Psoas muscle (tissue), 8 donors: Measurements from ENCODE around the gene AKAP6. TPM values are rescaled to one million over a fixed set of nuclear protein-coding genes. Genes with fewer than 3 reads are reported as not detected.

ENCODE experiments used
- ATAC-seq, 4 donors: fragments of 200-7000 bp; cut with Tn5 transposase; one replicate each; pipeline ENCODE4 v1.9.1; 2020; ENCODE audit warnings: moderate library complexity in 3 of 4, mild to moderate bottlenecking in 2 of 4
- DNase-seq, 2 donors: peaks; one replicate each; pipeline ENCODE4 v3.0.0-alpha.2; 2020
- H3K27ac ChIP-seq: fragments of 200-600 bp; one replicate; pipeline ENCODE4 v1.8.0; 2022
- H3K27me3 ChIP-seq, 3 donors: fragments of 200-600 bp in 1 of 3; one replicate each; pipeline versions ENCODE4 v1.6.1 to v1.8.0; 2013 to 2022; ENCODE audit warnings: low read length in 2 of 3, mild to moderate bottlenecking in 2 of 3, moderate library complexity in 1 of 3; ENCODE audit not compliant: insufficient read depth in 3 of 3
- H3K36me3 ChIP-seq, 2 donors: fragments of 200-600 bp in 1 of 2; one replicate each; pipeline versions ENCODE4 v1.6.1 to v1.8.0; 2013 to 2022; ENCODE audit warnings: low read depth in 1 of 2, mild to moderate bottlenecking in 1 of 2, moderate library complexity in 1 of 2; ENCODE audit not compliant: insufficient read depth in 1 of 2
- H3K4me1 ChIP-seq: fragments of 200-600 bp; one replicate; pipeline ENCODE4 v1.8.0; 2022
- H3K4me3 ChIP-seq: fragments of 200-600 bp; one replicate; pipeline ENCODE4 v1.8.0; 2022; ENCODE audit warnings: mild to moderate bottlenecking
- H3K9me3 ChIP-seq: fragments of 200-600 bp; one replicate; pipeline ENCODE4 v1.8.0; 2022
- CTCF ChIP-seq: fragments of 200-600 bp; IDR thresholded peaks from one replicate; pipeline ENCODE4 v1.8.0; 2022; ENCODE audit warnings: antibody characterized with exemption
- WGBS, 3 donors: extraction: QIAGEN DNeasy Blood & Tissue Kit; methylation state at CpG; one replicate each; pipeline versions ENCODE4 v1.1.6 to v1.1.7; 2013; 5-methylcytosine and 5-hydroxymethylcytosine counted together
- intact Hi-C, 2 donors: fragments of 100-400 bp; cut with DNase I; formaldehyde crosslinking; loops; one replicate each; pipeline versions ENCODE4 v1.11.0 to v1.14.2; 2022
- polyA plus RNA-seq, 3 donors: library from polyadenylated mRNA; stranded (reverse); fragments of 200-250 nt; gene quantifications; one replicate each; pipeline ENCODE4 v1.2.3, GENCODE V29; 2013
- total RNA-seq, 4 donors: library from RNA; stranded (reverse); fragmentation: NEBNext Ultra II Directional in 2 of 4; extraction: Animal tissue kit (Norgen Biotek cat#: 25700) in 2 of 4; gene quantifications; one replicate each; pipeline versions ENCODE4 v1.2.1 to v1.2.4, GENCODE V29; 2021 to 2023
- donor health status: healthy with polysubstance abuse.
- donor health status: DM: no; HTN: no; CAD: no; lungs with moderate emphysema.
- donor health status: Bipolar disorder and iron deficiency.
- donor health status: healthy.
- donor health status: DM: yes; HTN: yes; CAD: no.
- donor health status: DM: no; HTN: no; CAD: no.
- donor health status: DM: no; HTN: no; CAD: no.
- donor health status: DM: yes; HTN: yes; CAD: no.

Gene AKAP6
- total and polyA plus RNA-seq, 7 donors, result 9.1 to 173 (median 113) TPM

- no peak for ATAC-seq
These were observed 399.4 kb downstream of the AKAP6 start for GRCh38 chr14:32728526-32728925.

GRCh38 chr14:32728976-32729375 lies 399.9 kb downstream of the AKAP6 start:
- intact Hi-C loops, result no loop called here
- TF ChIP-seq CTCF, result no peak
- no peak for ATAC-seq
- H3K27me3 ChIP-seq, result no peaks in the 10 kb centered on the region
- peaks cover 0 to 14% of the 10 kb centered on the region in 2 donors for H3K36me3 ChIP-seq
- H3K27ac ChIP-seq, result no peak overlapping the region
- H3K9me3 ChIP-seq, result no peaks in the 10 kb centered on the region
- DNase-seq, result no peak
- H3K4me3 ChIP-seq, result no peak overlapping the region
- 84 to 91% (median 88%) methylated on average over 5 of the region's 5 CpGs for WGBS, 3 donors
- no peaks in the 10 kb centered on the region for H3K4me1 ChIP-seq

More at GRCh38 chr14:32728526-32728925, 399.4 kb downstream of the AKAP6 start:
- Histone ChIP-seq H3K27me3 (no peaks in the 10 kb centered on the region), H3K4me1 (no peaks in the 10 kb centered on the region), H3K9me3 (no peaks in the 10 kb centered on the region), H3K36me3 (peaks cover 0 to 14% of the 10 kb centered on the region in 2 donors), H3K27ac (no peak overlapping the region), H3K4me3 (no peak overlapping the region)
- DNase-seq, result no peak
- TF ChIP-seq CTCF, result no peak
- intact Hi-C loops, result no loop called here
- 91 to 96% (median 96%) methylated on average over 1 of the region's 1 CpG for WGBS, 3 donors

GRCh38 chr14:32731249-32731648 lies 402.2 kb downstream of the AKAP6 start:
- intact Hi-C loops, result no loop called here
- H3K27me3 ChIP-seq, result no peaks in the 10 kb centered on the region
- no peak for ATAC-seq
- peaks cover 4% of the 10 kb centered on the region for H3K4me1 ChIP-seq
- no peak for TF ChIP-seq CTCF
- DNase-seq, result no peak
- WGBS, 3 donors, result 80 to 85% (median 84%) methylated on average over 2 of the region's 2 CpGs
- no peak overlapping the region for H3K27ac ChIP-seq
- H3K9me3 ChIP-seq, result no peaks in the 10 kb centered on the region
- H3K4me3 ChIP-seq, result no peak overlapping the region
- peaks cover 0 to 30% of the 10 kb centered on the region in 2 donors for H3K36me3 ChIP-seq

- intact Hi-C loops, result no loop called here
- Histone ChIP-seq H3K4me1 (peaks cover 4% of the 10 kb centered on the region), H3K36me3 (peaks cover 0 to 47% of the 10 kb centered on the region in 2 donors), H3K4me3 (no peak overlapping the region), H3K27me3 (no peaks in the 10 kb centered on the region), H3K9me3 (no peaks in the 10 kb centered on the region), H3K27ac (no peak overlapping the region)
- no peak for TF ChIP-seq CTCF
- ATAC-seq (no peak), DNase-seq (no peak)
- 81 to 86% (median 85%) methylated on average over 1 of the region's 1 CpG for WGBS, 3 donors
These were observed 403.9 kb downstream of the AKAP6 start for GRCh38 chr14:32733015-32733414.

- DNase-seq, result no peak
- WGBS, 3 donors, result 83 to 90% (median 85%) methylated on average over 3 of the region's 3 CpGs
- intact Hi-C loops, result no loop called here
- H3K9me3 ChIP-seq, result no peaks in the 10 kb centered on the region
- no peak overlapping the region for H3K27ac ChIP-seq
- H3K36me3 ChIP-seq, result peaks cover 0 to 54% of the 10 kb centered on the region in 2 donors
- H3K4me1 ChIP-seq, result peaks cover 4% of the 10 kb centered on the region
- TF ChIP-seq CTCF, result no peak
- no peak for ATAC-seq
- H3K27me3 ChIP-seq, result no peaks in the 10 kb centered on the region
- no peak overlapping the region for H3K4me3 ChIP-seq
These were observed 405.2 kb downstream of the AKAP6 start for GRCh38 chr14:32734261-32734660.
